Choroid plexus epithelial cell (primary cell): ENCODE results near the gene ARGLU1.
A peak's percentile ranks its signal among the peaks of the same experiment; 100 is the strongest.

ENCODE experiments used
- DNase-seq: peaks from one replicate; pipeline ENCODE4 v3.0.0-alpha.2; 2010; ENCODE audit warnings: low read depth
- H3K4me3 ChIP-seq: 2 replicates; pipeline ENCODE4 v1.5.1; 2011; ENCODE audit warnings: low read depth, mild to moderate bottlenecking, control low read depth, low read length, moderate library complexity
- TF ChIP-seq, protein P1 (sequence below): conservative IDR thresholded peaks from 2 replicates; pipeline ENCODE4 v1.5.1; 2011; ENCODE audit warnings: low read depth, mild to moderate bottlenecking, control low read depth, inconsistent platforms, low read length, moderate library complexity

ARGLU1 gene

DNA sequence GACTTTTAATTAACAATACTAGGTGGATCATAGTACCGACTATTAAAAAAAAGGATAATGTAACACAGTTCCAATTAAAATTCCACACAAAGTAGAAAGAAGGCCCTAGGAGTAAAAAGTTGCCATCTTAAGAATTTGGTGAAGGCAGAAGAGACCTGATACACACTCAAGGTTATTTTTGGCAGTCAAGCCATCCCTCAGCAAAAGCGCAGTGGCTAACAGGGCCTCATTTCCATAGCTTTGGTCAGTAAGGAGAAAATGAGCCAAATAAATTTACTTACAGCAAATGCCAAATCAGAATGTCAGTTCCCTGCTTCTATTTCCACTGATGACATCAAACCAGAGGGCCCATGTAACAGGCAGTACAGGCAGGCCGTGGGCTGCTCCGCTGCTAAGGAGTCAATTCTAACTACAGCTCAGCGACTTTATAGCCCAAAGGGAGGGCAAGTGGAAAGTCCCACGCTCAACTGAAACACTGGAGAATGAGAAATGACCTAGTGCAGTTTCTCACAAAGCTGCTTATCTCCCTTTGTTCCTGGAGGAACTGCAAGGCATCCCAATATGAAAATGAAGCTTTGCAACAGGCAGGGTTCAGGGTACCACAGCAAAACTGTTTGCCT lies 6.3 kb downstream of the ARGLU1 start:
- no peak overlapping the region for H3K4me3 ChIP-seq
- DNase-seq: peak; percentile 40
- TF ChIP-seq, protein P1, sequence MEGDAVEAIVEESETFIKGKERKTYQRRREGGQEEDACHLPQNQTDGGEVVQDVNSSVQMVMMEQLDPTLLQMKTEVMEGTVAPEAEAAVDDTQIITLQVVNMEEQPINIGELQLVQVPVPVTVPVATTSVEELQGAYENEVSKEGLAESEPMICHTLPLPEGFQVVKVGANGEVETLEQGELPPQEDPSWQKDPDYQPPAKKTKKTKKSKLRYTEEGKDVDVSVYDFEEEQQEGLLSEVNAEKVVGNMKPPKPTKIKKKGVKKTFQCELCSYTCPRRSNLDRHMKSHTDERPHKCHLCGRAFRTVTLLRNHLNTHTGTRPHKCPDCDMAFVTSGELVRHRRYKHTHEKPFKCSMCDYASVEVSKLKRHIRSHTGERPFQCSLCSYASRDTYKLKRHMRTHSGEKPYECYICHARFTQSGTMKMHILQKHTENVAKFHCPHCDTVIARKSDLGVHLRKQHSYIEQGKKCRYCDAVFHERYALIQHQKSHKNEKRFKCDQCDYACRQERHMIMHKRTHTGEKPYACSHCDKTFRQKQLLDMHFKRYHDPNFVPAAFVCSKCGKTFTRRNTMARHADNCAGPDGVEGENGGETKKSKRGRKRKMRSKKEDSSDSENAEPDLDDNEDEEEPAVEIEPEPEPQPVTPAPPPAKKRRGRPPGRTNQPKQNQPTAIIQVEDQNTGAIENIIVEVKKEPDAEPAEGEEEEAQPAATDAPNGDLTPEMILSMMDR: no peak

DNA sequence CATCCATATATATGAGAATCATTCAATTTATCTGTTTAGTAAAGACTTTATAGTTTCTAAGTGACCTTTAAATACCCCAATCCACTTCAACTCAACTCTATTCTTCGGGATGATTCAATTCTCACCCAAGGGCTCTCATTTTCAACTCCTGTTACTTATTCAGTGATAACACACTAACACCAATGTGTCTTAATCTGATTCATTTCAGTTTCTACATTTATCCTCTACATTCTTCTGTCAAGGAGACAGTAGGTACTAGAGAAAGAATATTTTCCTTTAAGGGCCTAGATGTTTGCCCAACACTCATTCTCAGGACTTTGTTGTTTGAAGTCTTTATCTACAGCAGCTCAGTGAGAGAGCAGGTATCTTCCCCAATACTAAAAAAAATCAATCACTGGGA lies 7.1 kb downstream of the ARGLU1 start:
- no peak for DNase-seq
- H3K4me3 ChIP-seq: no peak overlapping the region
- TF ChIP-seq, protein P1: no peak

DNA sequence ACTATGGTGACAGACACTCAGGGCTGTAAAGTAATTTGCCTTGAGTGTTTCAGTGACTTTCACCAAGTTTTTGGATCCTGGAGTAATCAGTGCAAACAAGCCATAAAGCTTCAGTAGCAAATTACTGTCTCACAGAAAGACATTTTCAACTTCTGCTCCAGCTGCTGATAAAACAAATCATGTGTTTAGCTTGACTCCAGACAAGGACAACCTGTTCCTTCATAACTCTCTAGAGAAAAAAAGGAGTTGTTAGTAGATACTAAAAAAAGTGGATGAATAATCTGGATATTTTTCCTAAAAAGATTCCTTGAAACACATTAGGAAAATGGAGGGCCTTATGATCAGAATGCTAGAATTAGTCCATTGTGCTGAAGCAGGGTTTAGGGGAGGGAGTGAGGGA lies 9.4 kb downstream of the ARGLU1 start:
- no peak for DNase-seq
- no peak overlapping the region for H3K4me3 ChIP-seq
- TF ChIP-seq, protein P1: no peak

DNA sequence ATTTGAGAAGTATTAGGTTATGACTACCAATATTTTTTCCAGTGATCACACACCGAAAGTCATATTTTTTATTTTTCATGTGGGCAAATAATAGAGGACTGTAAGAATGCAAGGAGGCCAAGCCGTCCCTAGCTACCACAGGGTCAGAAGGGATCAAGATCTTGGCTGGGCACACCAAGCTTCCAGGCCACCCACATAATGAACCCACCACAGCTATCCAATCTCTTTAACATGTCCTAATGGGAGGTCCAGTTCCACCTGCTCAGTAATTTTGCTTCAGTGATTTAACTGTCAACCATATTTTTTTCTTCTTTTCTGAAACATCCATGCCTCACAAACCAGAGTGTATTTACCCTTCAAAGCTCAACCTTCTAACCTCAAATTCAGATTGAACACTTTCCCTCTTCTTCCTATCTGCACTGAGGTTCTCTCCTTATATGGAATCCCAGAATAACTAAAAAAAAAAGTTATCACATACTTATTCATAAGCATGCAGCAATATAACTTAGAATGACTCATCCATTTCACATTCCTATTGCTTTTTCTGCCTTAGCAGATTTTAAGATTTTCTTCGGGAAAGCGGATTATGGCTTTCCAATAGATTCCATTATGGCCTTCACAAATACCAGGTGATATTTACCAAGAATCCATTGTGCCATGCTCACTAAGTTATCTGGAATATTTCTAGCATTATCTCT lies 12.2 kb downstream of the ARGLU1 start:
- TF ChIP-seq, protein P1: no peak
- no peak overlapping the region for H3K4me3 ChIP-seq
- peak; percentile 53 for DNase-seq

DNA sequence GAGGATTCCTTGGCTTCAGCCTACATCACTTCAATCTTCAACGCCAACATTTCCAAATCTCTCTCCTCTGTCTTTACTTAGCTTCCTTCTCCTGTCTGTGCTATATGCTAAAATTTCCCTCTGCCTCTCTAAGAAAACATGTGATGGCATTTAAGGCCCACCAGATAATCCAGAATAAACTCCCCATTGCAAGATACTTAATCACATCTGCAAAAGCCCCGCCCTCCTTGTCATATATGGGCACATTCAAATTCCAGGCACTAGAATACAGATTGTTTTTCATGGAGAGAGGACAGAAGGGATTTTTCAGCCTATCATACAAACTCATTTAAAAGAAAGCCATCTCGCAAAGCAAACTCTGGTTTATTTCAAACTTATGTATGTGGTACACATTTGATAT lies 16.2 kb downstream of the ARGLU1 start:
- H3K4me3 ChIP-seq: no peak overlapping the region
- TF ChIP-seq, protein P1: no peak
- DNase-seq: no peak

DNA sequence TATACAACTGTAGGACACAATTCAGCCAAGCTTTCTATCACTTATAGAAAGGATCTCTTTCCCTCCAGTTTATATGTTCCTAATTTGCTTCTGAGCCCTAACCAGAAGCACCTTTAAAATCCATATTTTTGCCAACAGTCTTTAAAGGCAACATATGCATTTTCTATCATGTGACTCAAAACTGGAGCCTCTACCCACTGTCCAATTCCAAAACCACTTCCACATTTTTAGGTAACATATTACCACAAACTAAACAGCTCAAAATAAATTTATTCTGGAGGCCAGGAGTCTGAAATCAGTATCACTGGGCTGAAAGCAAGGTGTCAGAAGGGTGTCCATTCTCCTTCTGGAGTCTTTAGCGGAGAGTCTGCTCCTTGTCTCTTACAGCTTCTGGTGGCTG lies 16.6 kb downstream of the ARGLU1 start:
- H3K4me3 ChIP-seq: no peak overlapping the region
- TF ChIP-seq, protein P1: no peak
- no peak for DNase-seq

DNA sequence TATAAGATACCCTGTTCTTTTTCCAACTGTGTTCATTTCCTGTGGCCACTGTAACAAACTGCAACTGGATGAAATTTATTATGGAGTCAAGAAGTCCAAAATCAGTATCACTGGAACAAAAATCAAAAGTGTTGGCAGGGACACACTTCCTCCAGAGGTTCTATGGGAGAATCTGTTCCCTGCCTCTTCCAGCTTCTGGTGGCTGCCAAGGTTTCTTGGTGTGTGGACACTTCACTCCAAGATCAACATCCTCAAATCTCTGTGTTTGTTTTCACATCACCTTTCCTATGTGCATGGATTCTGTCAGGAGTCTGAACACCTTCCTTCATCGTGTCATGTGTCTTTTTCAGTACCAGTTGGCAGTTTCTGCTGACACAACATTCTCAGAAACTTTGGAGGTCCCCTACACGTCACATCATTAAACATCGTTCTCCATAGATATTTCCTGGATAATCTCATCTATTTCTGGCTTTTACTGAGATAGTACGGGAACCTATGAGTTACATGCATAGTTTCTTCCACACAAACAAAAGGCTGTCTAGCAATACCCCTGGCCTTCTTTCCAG lies 17.3 kb downstream of the ARGLU1 start:
- TF ChIP-seq, protein P1: no peak
- no peak overlapping the region for H3K4me3 ChIP-seq
- DNase-seq: no peak
